ENCODE results near the gene SEMA4A. TPM values are rescaled to one million over a fixed set of nuclear protein-coding genes. Genes with fewer than 3 reads are reported as not detected.

SEMA4A gene
- total RNA-seq, 2 experiments from 2014 or later, result 77.8 to 196 TPM

DNA sequence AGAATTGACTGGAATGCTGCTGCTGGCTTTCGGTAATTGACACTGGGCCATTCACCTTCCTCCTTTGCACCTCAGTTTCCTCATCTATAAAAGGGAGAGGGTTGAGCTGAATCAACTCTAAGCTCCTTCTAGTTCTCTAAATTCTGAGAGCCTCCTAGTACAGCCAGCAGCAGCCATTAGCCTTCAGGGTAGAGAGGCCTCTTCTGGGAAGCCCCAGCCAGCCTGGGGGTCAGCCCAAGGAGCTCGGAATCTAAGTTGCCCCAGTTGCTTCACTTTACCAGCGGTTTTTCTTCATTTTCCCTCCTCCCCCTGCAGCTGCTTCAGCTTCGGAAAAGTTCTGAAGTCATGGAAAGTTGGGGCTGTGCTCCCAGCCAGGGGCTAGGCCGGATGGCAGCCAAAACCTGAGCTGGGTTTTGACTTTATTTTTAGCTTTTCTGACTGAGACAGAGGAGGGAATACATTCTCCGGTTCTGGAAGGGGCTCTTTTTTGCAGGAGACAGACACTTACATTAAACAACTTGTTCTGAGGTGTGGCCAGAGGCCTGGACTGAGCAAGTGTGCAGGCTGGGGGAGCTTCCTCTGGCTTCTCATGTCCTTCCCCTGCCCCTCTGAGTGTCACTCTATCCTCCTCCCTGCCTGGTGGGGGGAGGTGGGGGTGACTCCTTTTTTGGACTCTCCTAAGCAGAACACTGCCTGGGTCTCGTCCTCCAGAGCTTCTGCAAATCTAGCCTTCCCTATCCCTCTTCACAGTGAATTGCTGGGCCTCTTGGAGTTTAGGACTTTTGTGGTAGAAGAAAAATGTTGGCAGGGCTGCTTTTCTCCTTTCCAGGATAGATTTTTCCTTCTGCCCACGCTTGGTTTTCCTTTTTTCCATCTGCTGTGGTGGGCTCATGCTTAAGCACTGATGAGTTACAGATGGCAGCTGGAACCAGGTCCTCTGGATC, 24.5 kb upstream of the SEMA4A start:
- no TSS peak for BruUV-seq (replicated peaks)
- H3K79me2 ChIP-seq (ENCODE audit: insufficient read depth, low read depth, low read length), result no peaks in the 10 kb centered on the region
- POLR2A ChIA-PET, result interaction anchor here (0.5 to 1.5 kb wide), 8 partner anchors 10 to 117 kb away, joined by 3 to 4 read pairs (median 3); partner anchors contain the start of gene PMF1

GRCh38 chr1:156129687-156130577, 23.5 kb upstream of the SEMA4A start:
- TF ChIP-seq EZH2phosphoT487 (IDR thresholded peaks at IDR 0.05; ENCODE audit: borderline replicate concordance, low read depth, low read length), result no peak
- TF ChIP-seq CTCF (conservative IDR thresholded peaks at IDR 0.05; ENCODE audit: low read length), result peak; percentile 94
- no peaks in the 10 kb centered on the region for H3K79me2 ChIP-seq (ENCODE audit: insufficient read depth, low read depth, low read length)
- no TSS peak for BruUV-seq (replicated peaks)
- no peaks in the 10 kb centered on the region for H4K20me1 ChIP-seq (ENCODE audit: insufficient read depth, low read length)
- no peaks in the 10 kb centered on the region for H3K9me3 ChIP-seq (ENCODE audit: low read length)
- H3K9me2 ChIP-seq (ENCODE audit: insufficient read depth, low read length), result no peaks in the 10 kb centered on the region
- no peak overlapping the region for H2AFZ ChIP-seq (ENCODE audit: low read length)
- no peak overlapping the region for H3K27ac ChIP-seq (ENCODE audit: low read depth, low read length, poor library complexity, severe bottlenecking)
- ChIA-PET CTCF (ENCODE audit: unreplicated experiment) (interaction anchor here (0.6 to 1.3 kb wide), 2 partner anchors 27 to 34 kb away, joined by 3 to 4 read pairs; no protein-coding TSS in a partner anchor), POLR2A (interaction anchor here (1.0 kb wide), 1 partner anchor 11 kb away, joined by 3 read pairs; no protein-coding TSS in a partner anchor)
- peaks cover 27% of the 10 kb centered on the region for H3K4me1 ChIP-seq (ENCODE audit: insufficient read depth, low read length, poor library complexity, severe bottlenecking)
- DNase-seq (ENCODE audit: low spot score), result peak; percentile 75
- H3K4me3 ChIP-seq (ENCODE audit: low read depth, low read length, poor library complexity, severe bottlenecking), result no peak overlapping the region
- intact Hi-C loops (cut with micrococcal nuclease; ENCODE audit: unreplicated experiment), result loop anchor here (1.0 to 10.0 kb wide), 3 partner anchors 34 to 315 kb away; no protein-coding TSS in a partner anchor
- no peaks in the 10 kb centered on the region for H3K36me3 ChIP-seq (ENCODE audit: insufficient read depth, low read length)
- no peak overlapping the region for H3K4me2 ChIP-seq (ENCODE audit: low read length)

More for the DNA sequence above, 24.5 kb upstream of the SEMA4A start:
- Histone ChIP-seq H3K4me3 (ENCODE audit: low read depth, low read length, poor library complexity, severe bottlenecking) (no peak overlapping the region), H3K9me3 (ENCODE audit: low read length) (no peaks in the 10 kb centered on the region), H2AFZ (ENCODE audit: low read length) (no peak overlapping the region), H3K4me1 (ENCODE audit: insufficient read depth, low read length, poor library complexity, severe bottlenecking) (peaks cover 27% of the 10 kb centered on the region), H4K20me1 (ENCODE audit: insufficient read depth, low read length) (no peaks in the 10 kb centered on the region), H3K27ac (ENCODE audit: low read depth, low read length, poor library complexity, severe bottlenecking) (no peak overlapping the region), H3K4me2 (ENCODE audit: low read length) (no peak overlapping the region), H3K9me2 (ENCODE audit: insufficient read depth, low read length) (no peaks in the 10 kb centered on the region), H3K36me3 (ENCODE audit: insufficient read depth, low read length) (no peaks in the 10 kb centered on the region)
- intact Hi-C loops (cut with micrococcal nuclease; ENCODE audit: unreplicated experiment), result loop anchor here (10.0 kb wide), 1 partner anchor 316 kb away; no protein-coding TSS in a partner anchor
- no peak for TF ChIP-seq CTCF (conservative IDR thresholded peaks at IDR 0.05; ENCODE audit: low read length)
- no peak for TF ChIP-seq EZH2phosphoT487 (IDR thresholded peaks at IDR 0.05; ENCODE audit: borderline replicate concordance, low read depth, low read length)
- CTCF ChIA-PET (ENCODE audit: unreplicated experiment), result interaction anchor here (0.7 to 2.3 kb wide), 6 partner anchors 9 to 39 kb away, joined by 3 to 13 read pairs (median 6); no protein-coding TSS in a partner anchor
- no peak for DNase-seq (ENCODE audit: low spot score)
